Measurements from ENCODE around the gene HS3ST3B1.

GRCh38 chr17:14312522-14312921 is 11.6 kb downstream of the HS3ST3B1 start:
- no peak for TF ChIP-seq ZNF701 (tag by site-specific recombination; IDR thresholded peaks at IDR 0.05)
- TF ChIP-seq TCF7L2 (IDR thresholded peaks at IDR 0.05; ENCODE audit: borderline replicate concordance, low read depth, low read length): no peak
- no peak for TF ChIP-seq REST (tag by site-specific recombination; IDR thresholded peaks at IDR 0.05)
- TF ChIP-seq CTCF (tag by site-specific recombination; IDR thresholded peaks at IDR 0.05): no peak
- no peak for TF ChIP-seq SP2 (tag by site-specific recombination; IDR thresholded peaks at IDR 0.05)
- no peak for TF ChIP-seq ZBTB49 (tag by site-specific recombination; IDR thresholded peaks at IDR 0.05; ENCODE audit: low read depth)
- TF ChIP-seq ZSCAN5A (tag by site-specific recombination; IDR thresholded peaks at IDR 0.05): no peak
- TF ChIP-seq ZNF514 (tag by site-specific recombination; IDR thresholded peaks at IDR 0.05): no peak
- no peak for TF ChIP-seq ZNF510 (tag by site-specific recombination; IDR thresholded peaks at IDR 0.05; ENCODE audit: insufficient replicate concordance)
